Endothelial cell of umbilical vein (primary cell): Measurements from ENCODE around the gene STK38. TPM values are rescaled to one million over a fixed set of nuclear protein-coding genes. Genes with fewer than 3 reads are reported as not detected.

Experiments used
- BruUV-seq: library from RNA; stranded (reverse); fragments of 400-500 nt; replicated peaks from 2 replicates; lab custom pipeline; 2021; lab: Mats Ljungman, UMichigan
- CTCF ChIA-PET: fragments of 300-600, 350-600 bp; sonication (Branson Sonifier 250); formaldehyde crosslinking; loops from one replicate; lab custom pipeline; 2021; ENCODE audit warnings: antibody characterized with exemption, inconsistent platforms; lab: Charles Lee
- POLR2A ChIA-PET: fragments of 300-600, 350-600 bp; sonication (Branson Sonifier 250); formaldehyde crosslinking; loops from one replicate; lab custom pipeline; 2021; ENCODE audit warnings: antibody characterized with exemption, inconsistent platforms; lab: Charles Lee
- DNase-seq: peaks from one replicate; pipeline ENCODE4 v3.0.0-alpha.2; 2011; ENCODE audit warnings: low read depth, low spot score
- FAIRE-seq: peaks from 2 replicates; lab custom pipeline; 2011; peaks lifted over from hg19 to GRCh38; lab: Jason Lieb, UNC
- H2AFZ ChIP-seq: 2 replicates; pipeline ENCODE4 v1.6.0; 2012; ENCODE audit warnings: low read depth, low read length, control low read depth, inconsistent platforms
- H3K27ac ChIP-seq: 2 replicates; pipeline ENCODE4 v1.5.1; 2011; ENCODE audit warnings: low read depth, mild to moderate bottlenecking, control low read depth, low read length, moderate library complexity; ENCODE audit not compliant: insufficient read depth
- H3K27me3 ChIP-seq, 2 experiments: 2 replicates each; pipeline versions ENCODE4 v1.6.0 to v1.6.1; 2011; ENCODE audit warnings: low read length in 2 of 2, mixed read lengths in 1 of 2; ENCODE audit not compliant: control insufficient read depth in 2 of 2, insufficient read depth in 2 of 2
- H3K36me3 ChIP-seq, 2 experiments: 2 replicates in 1 of 2; 3 replicates in 1 of 2; pipeline ENCODE4 v1.5.1; 2011; ENCODE audit warnings: low read length in 2 of 2, mild to moderate bottlenecking in 1 of 2, moderate library complexity in 1 of 2; ENCODE audit not compliant: control insufficient read depth in 2 of 2, insufficient read depth in 2 of 2; ENCODE audit errors: extremely low read depth in 1 of 2
- H3K4me1 ChIP-seq: 3 replicates; pipeline ENCODE4 v1.5.1; 2011; ENCODE audit warnings: mild to moderate bottlenecking, low read length; ENCODE audit not compliant: control insufficient read depth, insufficient read depth; ENCODE audit errors: extremely low read depth
- H3K4me2 ChIP-seq: 2 replicates; pipeline ENCODE4 v1.6.1; 2011; ENCODE audit warnings: low read length, control low read depth, mixed read lengths; ENCODE audit not compliant: insufficient read depth
- H3K4me3 ChIP-seq, 3 experiments: fragments of 200-600 bp in 1 of 3; sonication (generic), shearing (Covaris generic) in 1 of 3; replicated peaks in 1 of 3; 2 replicates each; pipeline ENCODE4 v1.5.1; 2011 to 2016; ENCODE audit warnings: control low read depth in 3 of 3, low read length in 3 of 3, mild to moderate bottlenecking in 2 of 3, inconsistent platforms in 1 of 3, low read depth in 1 of 3, moderate library complexity in 1 of 3; ENCODE audit not compliant: insufficient read depth in 1 of 3
- H3K79me2 ChIP-seq: 2 replicates; pipeline ENCODE4 v1.6.0; 2012; ENCODE audit warnings: low read length, inconsistent platforms; ENCODE audit not compliant: control insufficient read depth, insufficient read depth
- H3K9ac ChIP-seq: replicated peaks from 2 replicates; pipeline ENCODE3; 2011; ENCODE audit warnings: low read length, control low read depth; ENCODE audit not compliant: insufficient read depth; ENCODE audit errors: extremely low read depth
- H3K9me1 ChIP-seq: replicated peaks from 3 replicates; pipeline ENCODE4 v1.6.0; 2011; ENCODE audit warnings: mild to moderate bottlenecking, low read length; ENCODE audit not compliant: control insufficient read depth, insufficient read depth; ENCODE audit errors: extremely low read depth
- H3K9me3 ChIP-seq: replicated peaks from 2 replicates; pipeline ENCODE4 v1.5.1; 2012; ENCODE audit warnings: low read length, inconsistent platforms; ENCODE audit not compliant: control insufficient read depth, insufficient read depth
- H4K20me1 ChIP-seq: replicated peaks from 2 replicates; pipeline ENCODE3; 2011; ENCODE audit warnings: mild to moderate bottlenecking, low read length; ENCODE audit not compliant: control insufficient read depth, insufficient read depth; ENCODE audit errors: extremely low read depth
- CTCF ChIP-seq, 2 donors: IDR thresholded peaks; 1 replicate in 1 of 2; 2 replicates in 1 of 2; pipeline ENCODE4 v1.5.1; 2011; ENCODE audit warnings: low read length in 2 of 2, mild to moderate bottlenecking in 2 of 2, moderate library complexity in 2 of 2, control low read depth in 1 of 2, inconsistent platforms in 1 of 2, low read depth in 1 of 2; ENCODE audit not compliant: insufficient read depth in 1 of 2; ENCODE audit errors: extremely low read depth in 1 of 2
- EZH2 ChIP-seq: IDR thresholded peaks from 2 replicates; pipeline ENCODE4 v1.6.1; 2012; ENCODE audit warnings: borderline replicate concordance, low read depth, mild to moderate bottlenecking, moderate library complexity, low read length, inconsistent platforms; ENCODE audit not compliant: severe bottlenecking
- FOS ChIP-seq: IDR thresholded peaks from 2 replicates; pipeline ENCODE4 v1.6.1; 2011; ENCODE audit warnings: mild to moderate bottlenecking, low read length, moderate library complexity, borderline replicate concordance; ENCODE audit not compliant: insufficient read depth
- GATA2 ChIP-seq: IDR thresholded peaks from 2 replicates; pipeline ENCODE4 v1.7.0; 2011; ENCODE audit warnings: low read depth, mild to moderate bottlenecking, moderate library complexity, mixed read lengths, low read length; ENCODE audit not compliant: insufficient read length, insufficient read depth
- JUN ChIP-seq: IDR thresholded peaks from 2 replicates; pipeline ENCODE4 v1.6.1; 2011; ENCODE audit warnings: borderline replicate concordance, low read depth; ENCODE audit not compliant: insufficient read length, insufficient read depth
- MAX ChIP-seq: IDR thresholded peaks from 2 replicates; pipeline ENCODE4 v1.6.1; 2011; ENCODE audit not compliant: insufficient read depth, insufficient read length
- POLR2A ChIP-seq: IDR thresholded peaks from 2 replicates; pipeline ENCODE4 v1.6.1; 2012; ENCODE audit warnings: low read depth, mild to moderate bottlenecking, control low read depth, low read length
- POLR2AphosphoS5 ChIP-seq: IDR thresholded peaks from 2 replicates; pipeline ENCODE4 v1.6.1; 2012; ENCODE audit warnings: low read depth, mild to moderate bottlenecking, control low read depth, low read length, moderate library complexity; ENCODE audit not compliant: insufficient read depth
- dilution Hi-C: fragments of 300-500 bp; cut with MboI; formaldehyde crosslinking; loops from one replicate; pipeline ENCODE4 v1.15.0; 2019; ENCODE audit warnings: low sequenced_read_pairs; ENCODE audit not compliant: extremely low pct_ligation_motif_present
- intact Hi-C: fragments of 100-400 bp; cut with micrococcal nuclease; formaldehyde crosslinking; loops from one replicate; pipeline ENCODE4 v1.10.0; 2022
- polyA plus RNA-seq, 4 experiments: library from polyadenylated mRNA; depleted of rRNA in 3 of 4; stranded (reverse) in 3 of 4; unstranded in 1 of 4; fragments of >200 nt; gene quantifications; 2 replicates each; pipeline versions ENCODE4 v1.2.1 to v1.2.3, GENCODE V29; 2011 to 2012; ENCODE audit warnings: missing spikeins in 1 of 4
- total RNA-seq: library from RNA; stranded (reverse); gene quantifications from 2 replicates; pipeline ENCODE4 v1.2.3, GENCODE V29; 2021

STK38 gene
- total and polyA plus RNA-seq, 2 donors (not counting 3 experiments of a cell fraction or from before 2014, with no cell fraction given): 10.1 to 30.3 TPM

GRCh38 chr6:36555750-36556252, 8.5 kb upstream of the STK38 start:
- intact Hi-C loops (no loop called here), dilution Hi-C loops (no loop called here)
- H3K79me2 ChIP-seq: no peaks in the 10 kb centered on the region
- BruUV-seq: no TSS peak
- FAIRE-seq: no peak
- ChIA-PET CTCF (no interaction called here), POLR2A (no interaction called here)
- no peaks in the 10 kb centered on the region for H3K9me1 ChIP-seq
- TF ChIP-seq JUN (no peak), POLR2A (no peak), FOS (no peak), MAX (no peak), GATA2 (no peak), POLR2AphosphoS5 (no peak), EZH2 (no peak), CTCF (IDR thresholded peaks at IDR 0.05; ENCODE audit: extremely low read depth in 1 of 2, insufficient read depth in 1 of 2, low read depth in 1 of 2, low read length in 2 of 2) (no peak)
- no peaks in the 10 kb centered on the region for H3K4me1 ChIP-seq
- H3K36me3 ChIP-seq: no peaks in the 10 kb centered on the region
- H3K27ac ChIP-seq: no peak overlapping the region
- H3K9me3 ChIP-seq: no peaks in the 10 kb centered on the region
- no peak overlapping the region for H2AFZ ChIP-seq
- DNase-seq: no peak
- H3K9ac ChIP-seq: no peak overlapping the region
- H3K4me2 ChIP-seq: no peak overlapping the region
- H4K20me1 ChIP-seq: no peaks in the 10 kb centered on the region
- H3K4me3 ChIP-seq: no peak overlapping the region
- peaks cover 3 to 9% of the 10 kb centered on the region in 2 experiments for H3K27me3 ChIP-seq
